ENCODE measurements around the gene SYNPO2. TPM values are rescaled to one million over a fixed set of nuclear protein-coding genes. Genes with fewer than 3 reads are reported as not detected.

Gene SYNPO2
- total RNA-seq, 1 donor, result 34.0 TPM

DNA sequence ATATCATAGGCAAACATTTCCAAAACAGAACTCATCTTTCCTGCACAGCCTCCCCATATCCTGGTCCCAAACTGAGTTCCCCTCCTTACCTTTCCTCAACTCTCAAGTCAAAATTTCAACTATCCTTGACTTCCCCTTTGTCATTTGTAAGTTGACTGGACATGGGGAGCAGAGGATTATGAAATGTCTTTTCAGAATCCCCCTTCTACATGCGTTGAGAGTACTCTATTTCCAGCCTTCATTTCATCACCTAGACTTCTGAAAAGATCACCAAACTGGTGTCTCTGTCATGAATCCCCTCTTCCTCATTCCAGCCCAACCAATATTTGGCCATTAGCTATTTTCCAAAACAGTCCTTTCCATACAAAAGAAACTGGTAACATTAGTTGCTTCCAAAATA is 95.2 kb downstream of the SYNPO2 start:
- Histone ChIP-seq H3K27me3 (ENCODE audit: insufficient read depth, low read length) (no peaks in the 10 kb centered on the region), H3K4me3 (ENCODE audit: insufficient read depth, low read length) (no peak overlapping the region), H2AFZ (ENCODE audit: low read length) (no peak overlapping the region), H3K79me2 (ENCODE audit: insufficient read depth, low read length) (no peaks in the 10 kb centered on the region), H3K9me3 (ENCODE audit: low read depth, low read length) (no peaks in the 10 kb centered on the region), H3K27ac (ENCODE audit: low read depth, low read length) (no peak overlapping the region), H3K4me2 (ENCODE audit: insufficient read depth, low read length) (no peak overlapping the region), H3K4me1 (ENCODE audit: insufficient read depth, low read length) (peaks cover 38% of the 10 kb centered on the region), H3K36me3 (ENCODE audit: insufficient read depth, low read length) (no peaks in the 10 kb centered on the region), H4K20me1 (ENCODE audit: insufficient read depth, low read length) (no peaks in the 10 kb centered on the region)
- TF ChIP-seq CTCF (IDR thresholded peaks at IDR 0.05; ENCODE audit: extremely low read depth, low read depth, low read length), result no peak
- DNase-seq (ENCODE audit: insufficient read length, low spot score, missing footprints), result no peak

DNA sequence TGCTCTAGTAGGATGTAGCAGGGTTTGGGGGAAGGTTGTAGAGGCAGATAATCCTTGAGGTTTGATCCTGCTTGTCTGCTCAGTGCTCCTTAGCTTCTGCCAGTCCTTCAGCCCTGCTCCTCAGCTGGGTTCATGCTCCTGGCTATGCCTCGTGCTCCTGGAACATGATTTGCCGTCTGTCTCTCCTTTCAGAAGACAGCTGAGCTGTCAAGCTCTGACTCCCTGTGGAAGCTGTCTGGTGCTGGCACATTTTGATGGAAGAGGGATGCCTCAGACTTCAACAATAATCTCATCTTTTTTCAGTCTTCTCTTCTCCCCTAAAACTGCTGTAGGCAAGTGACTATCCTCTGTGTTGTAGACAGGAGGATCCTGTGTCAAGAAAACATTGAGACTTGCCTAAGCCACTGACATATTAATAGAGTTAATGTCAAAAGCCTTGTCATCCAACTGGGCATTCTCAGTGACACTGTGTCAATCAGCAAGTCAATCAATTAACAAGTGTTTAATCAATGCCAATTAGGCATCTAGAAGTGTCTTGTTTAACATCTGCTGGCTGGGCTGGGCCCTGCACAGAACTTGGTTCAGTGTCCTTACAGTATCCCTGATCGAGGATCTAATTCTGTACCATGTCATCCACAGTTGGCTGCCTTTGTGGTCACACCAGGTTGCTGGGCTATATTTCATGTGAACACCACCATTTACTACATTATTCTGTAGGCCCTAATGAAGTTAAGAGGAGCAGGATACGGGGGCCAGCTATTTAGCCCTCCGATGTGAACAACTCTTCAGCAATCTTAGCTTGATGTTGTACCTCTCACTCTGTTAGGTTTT is 96.7 kb downstream of the SYNPO2 start:
- H3K27ac ChIP-seq (ENCODE audit: low read depth, low read length), result no peak overlapping the region
- H3K36me3 ChIP-seq (ENCODE audit: insufficient read depth, low read length), result no peaks in the 10 kb centered on the region
- no peak for DNase-seq (ENCODE audit: insufficient read length, low spot score, missing footprints)
- H3K9me3 ChIP-seq (ENCODE audit: low read depth, low read length), result no peaks in the 10 kb centered on the region
- H2AFZ ChIP-seq (ENCODE audit: low read length), result no peak overlapping the region
- no peaks in the 10 kb centered on the region for H3K79me2 ChIP-seq (ENCODE audit: insufficient read depth, low read length)
- no peaks in the 10 kb centered on the region for H3K27me3 ChIP-seq (ENCODE audit: insufficient read depth, low read length)
- TF ChIP-seq CTCF (IDR thresholded peaks at IDR 0.05; ENCODE audit: extremely low read depth, low read depth, low read length), result no peak
- H4K20me1 ChIP-seq (ENCODE audit: insufficient read depth, low read length), result no peaks in the 10 kb centered on the region
- no peak overlapping the region for H3K4me2 ChIP-seq (ENCODE audit: insufficient read depth, low read length)
- peaks cover 48% of the 10 kb centered on the region for H3K4me1 ChIP-seq (ENCODE audit: insufficient read depth, low read length)
- H3K4me3 ChIP-seq (ENCODE audit: insufficient read depth, low read length), result no peak overlapping the region

DNA sequence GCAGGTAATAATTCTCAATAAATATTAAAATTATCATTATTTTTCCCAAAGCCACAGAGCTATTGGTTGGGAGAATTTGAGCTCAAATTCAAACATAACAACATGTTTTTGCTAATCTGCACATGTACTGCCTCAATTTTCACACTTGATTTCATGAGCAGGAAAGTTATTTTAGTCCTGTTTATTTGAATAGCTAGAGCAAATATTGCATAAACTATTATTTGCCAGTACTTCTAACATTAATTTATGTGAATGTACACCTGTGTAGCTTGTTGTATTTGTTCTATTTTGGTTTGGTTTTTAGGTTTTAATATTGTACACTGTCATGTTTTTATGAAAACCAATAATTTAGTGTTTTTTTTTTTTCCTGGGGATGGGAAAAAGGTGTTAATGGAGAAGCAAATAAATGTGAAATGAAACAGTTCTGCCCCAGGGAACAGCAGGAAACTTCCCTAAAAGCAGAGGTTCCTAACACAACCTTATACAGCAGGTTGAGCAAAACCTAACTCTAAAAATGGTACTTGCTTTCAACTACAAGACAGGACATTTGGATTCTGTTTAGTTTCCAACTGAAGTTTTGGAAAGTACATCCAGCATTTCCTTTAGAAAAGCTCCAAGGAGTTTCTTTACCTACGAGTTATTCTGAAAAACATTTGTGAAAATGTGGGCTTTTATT is 99.4 kb downstream of the SYNPO2 start:
- Histone ChIP-seq H3K9me3 (ENCODE audit: low read depth, low read length) (no peaks in the 10 kb centered on the region), H3K27me3 (ENCODE audit: insufficient read depth, low read length) (no peaks in the 10 kb centered on the region), H3K4me2 (ENCODE audit: insufficient read depth, low read length) (no peak overlapping the region), H3K4me3 (ENCODE audit: insufficient read depth, low read length) (no peak overlapping the region), H3K36me3 (ENCODE audit: insufficient read depth, low read length) (no peaks in the 10 kb centered on the region), H3K4me1 (ENCODE audit: insufficient read depth, low read length) (peaks cover 24% of the 10 kb centered on the region), H4K20me1 (ENCODE audit: insufficient read depth, low read length) (no peaks in the 10 kb centered on the region), H3K79me2 (ENCODE audit: insufficient read depth, low read length) (no peaks in the 10 kb centered on the region), H3K27ac (ENCODE audit: low read depth, low read length) (peak overlapping the region; percentile 96), H2AFZ (ENCODE audit: low read length) (peak overlapping the region; percentile 41)
- no peak for DNase-seq (ENCODE audit: insufficient read length, low spot score, missing footprints)
- no peak for TF ChIP-seq CTCF (IDR thresholded peaks at IDR 0.05; ENCODE audit: extremely low read depth, low read depth, low read length)

GRCh38 chr4:118988635-118988972 is 100.0 kb downstream of the SYNPO2 start:
- Histone ChIP-seq H3K4me3 (ENCODE audit: insufficient read depth, low read length) (no peak overlapping the region), H3K4me1 (ENCODE audit: insufficient read depth, low read length) (peaks cover 22% of the 10 kb centered on the region), H3K27ac (ENCODE audit: low read depth, low read length) (peak overlapping the region; percentile 96), H3K79me2 (ENCODE audit: insufficient read depth, low read length) (no peaks in the 10 kb centered on the region), H3K27me3 (ENCODE audit: insufficient read depth, low read length) (no peaks in the 10 kb centered on the region), H3K4me2 (ENCODE audit: insufficient read depth, low read length) (peak overlapping the region; percentile 49), H4K20me1 (ENCODE audit: insufficient read depth, low read length) (no peaks in the 10 kb centered on the region), H2AFZ (ENCODE audit: low read length) (peak overlapping the region; percentile 41), H3K36me3 (ENCODE audit: insufficient read depth, low read length) (no peaks in the 10 kb centered on the region), H3K9me3 (ENCODE audit: low read depth, low read length) (no peaks in the 10 kb centered on the region)
- no peak for DNase-seq (ENCODE audit: insufficient read length, low spot score, missing footprints)
- no peak for TF ChIP-seq CTCF (IDR thresholded peaks at IDR 0.05; ENCODE audit: extremely low read depth, low read depth, low read length)
